GM19239 (cell line): ENCODE data around the gene DPP8.
A peak's percentile ranks its signal among the peaks of the same experiment; 100 is the strongest.

Experiments used
- DNase-seq: peaks from one replicate; pipeline ENCODE4 v3.0.0; 2011; ENCODE audit warnings: low spot score; ENCODE audit not compliant: insufficient read length
- FAIRE-seq: peaks from 2 replicates; lab custom pipeline; 2011; peaks lifted over from hg19 to GRCh38; lab: Jason Lieb, UNC

DPP8 gene

GRCh38 chr15:65434201-65434600, 83.3 kb downstream of the DPP8 start:
- no peak for DNase-seq
- no peak for FAIRE-seq

DNA sequence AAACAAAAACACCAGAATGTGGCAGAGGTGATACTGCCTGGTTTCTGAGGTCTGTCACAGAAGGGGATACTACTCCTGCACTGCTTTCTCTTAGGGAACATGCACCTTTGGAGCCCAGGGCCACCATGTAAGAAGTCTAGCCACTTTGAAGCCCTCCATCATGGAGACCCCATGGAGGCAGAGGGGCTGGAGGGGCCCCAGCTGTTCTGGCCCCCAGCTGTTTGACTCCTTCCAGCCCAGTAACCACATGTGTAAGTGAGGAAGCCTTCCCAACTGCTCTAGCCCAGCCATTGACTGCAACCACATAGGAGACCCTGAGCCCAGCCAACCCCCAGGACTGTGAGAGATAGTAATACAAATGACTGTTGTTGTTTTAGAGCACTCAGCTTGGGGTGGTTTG, 85.8 kb downstream of the DPP8 start:
- FAIRE-seq: no peak
- no peak for DNase-seq

DNA sequence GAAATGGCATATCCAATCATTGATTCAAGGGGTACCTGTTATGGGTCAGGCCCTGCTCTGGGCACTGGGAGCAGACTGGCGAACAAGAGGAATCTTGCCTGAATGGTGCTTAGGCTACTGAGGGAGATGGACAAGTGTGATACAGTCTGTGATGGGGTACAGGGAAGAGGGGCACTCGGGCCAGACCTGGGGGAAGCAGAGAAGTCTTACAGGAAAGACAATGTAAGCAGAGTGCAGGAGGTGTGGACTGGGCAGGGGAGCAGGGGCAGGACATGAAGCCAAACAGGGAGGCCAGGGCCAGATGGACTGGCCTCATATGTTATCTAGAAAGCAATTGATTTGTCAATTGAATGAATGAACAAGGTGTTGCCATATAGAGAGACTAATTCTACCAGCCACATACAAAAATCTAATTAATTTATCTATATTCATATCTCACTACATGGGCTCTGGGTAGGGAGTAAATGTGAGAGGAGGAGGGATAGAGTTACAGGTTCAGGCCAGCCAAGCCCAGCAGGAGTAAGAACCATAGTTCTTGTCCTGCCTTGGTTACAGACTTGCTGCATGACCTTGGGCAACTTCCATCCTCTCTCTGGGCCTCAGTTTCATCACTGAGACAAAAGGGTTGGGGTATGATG, 91.2 kb downstream of the DPP8 start:
- DNase-seq (no peak), FAIRE-seq (no peak)

DNA sequence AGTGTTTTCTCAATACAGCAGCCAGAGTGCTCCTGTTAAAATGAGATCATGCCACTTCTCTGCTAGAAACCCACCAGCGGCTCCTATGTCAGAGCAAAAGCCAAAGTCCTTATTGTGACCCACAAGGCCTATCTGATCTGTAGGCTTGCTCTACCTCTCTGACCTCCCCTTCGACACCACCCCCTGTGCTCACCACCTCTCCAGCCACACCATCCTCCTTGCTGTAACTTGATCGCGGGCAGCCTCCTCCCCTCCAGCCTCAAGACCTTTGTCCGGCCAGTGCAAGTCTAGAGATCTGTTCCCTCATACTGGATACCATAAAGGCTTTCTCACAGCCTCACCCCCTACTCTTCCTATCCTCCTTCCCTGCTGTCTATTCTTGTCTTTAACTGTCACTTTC, 92.8 kb downstream of the DPP8 start:
- DNase-seq: no peak
- no peak for FAIRE-seq

- FAIRE-seq (no peak), DNase-seq (no peak)
These were observed 93.4 kb downstream of the DPP8 start for GRCh38 chr15:65423976-65424679.

- DNase-seq: no peak
- FAIRE-seq: no peak
These were observed 94.1 kb downstream of the DPP8 start for GRCh38 chr15:65423150-65423975.

- DNase-seq (peak; percentile 70), FAIRE-seq (peak; percentile 80)
These were observed 95.9 kb downstream of the DPP8 start for GRCh38 chr15:65421360-65422215.

GRCh38 chr15:65420975-65421359, 96.5 kb downstream of the DPP8 start:
- DNase-seq (no peak), FAIRE-seq (no peak)

DNA sequence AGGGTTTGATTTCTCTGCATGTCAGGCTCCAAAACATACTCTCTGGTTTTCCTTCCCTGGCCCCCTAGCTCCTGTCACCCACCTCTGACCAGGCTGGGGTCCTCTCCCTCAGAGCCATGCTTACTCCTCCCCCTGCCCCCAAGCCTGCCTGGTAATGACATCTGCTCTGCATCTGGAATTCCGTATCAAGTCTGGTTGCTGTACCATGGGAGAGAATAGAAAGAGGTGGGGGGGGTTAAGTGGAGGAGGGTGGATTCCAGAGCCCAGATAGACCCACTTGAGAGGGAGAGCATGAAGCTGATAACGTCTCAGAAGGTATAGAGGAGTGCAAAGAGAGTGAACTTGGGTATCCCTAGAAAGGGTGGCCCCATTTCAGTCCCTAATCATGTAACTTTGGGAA, 98.9 kb downstream of the DPP8 start:
- no peak for DNase-seq
- no peak for FAIRE-seq

DNA sequence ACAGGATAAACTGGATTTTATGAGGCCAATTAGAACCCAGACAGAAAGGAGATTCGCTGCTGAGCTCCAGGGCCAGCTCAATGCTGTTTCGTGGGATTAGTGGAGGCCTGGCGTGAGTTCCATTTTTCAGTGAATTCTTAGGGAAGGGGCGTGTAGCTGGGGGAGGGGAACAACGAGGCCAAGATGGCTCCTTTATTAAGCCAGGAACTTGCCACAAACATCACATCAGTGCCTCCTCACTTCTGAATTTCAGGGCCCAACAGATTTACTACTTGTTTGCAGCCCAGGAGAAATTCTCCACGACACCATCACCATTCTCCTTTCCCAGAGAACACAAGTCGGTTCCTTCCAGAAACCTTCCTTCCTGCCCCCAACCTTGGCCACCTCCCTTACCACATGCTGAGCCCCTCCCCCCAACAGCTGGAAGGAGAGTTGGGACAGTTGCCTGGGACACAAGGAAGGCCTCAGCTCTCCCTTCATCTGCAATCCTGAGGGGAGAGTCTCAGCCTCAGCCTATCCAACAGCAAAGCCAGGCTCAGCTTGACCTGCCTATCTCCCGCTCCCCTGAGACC, 100.6 kb downstream of the DPP8 start:
- DNase-seq (no peak), FAIRE-seq (no peak)

- FAIRE-seq: no peak
- no peak for DNase-seq
These were observed 102.5 kb downstream of the DPP8 start for GRCh38 chr15:65414841-65415621.

DNA sequence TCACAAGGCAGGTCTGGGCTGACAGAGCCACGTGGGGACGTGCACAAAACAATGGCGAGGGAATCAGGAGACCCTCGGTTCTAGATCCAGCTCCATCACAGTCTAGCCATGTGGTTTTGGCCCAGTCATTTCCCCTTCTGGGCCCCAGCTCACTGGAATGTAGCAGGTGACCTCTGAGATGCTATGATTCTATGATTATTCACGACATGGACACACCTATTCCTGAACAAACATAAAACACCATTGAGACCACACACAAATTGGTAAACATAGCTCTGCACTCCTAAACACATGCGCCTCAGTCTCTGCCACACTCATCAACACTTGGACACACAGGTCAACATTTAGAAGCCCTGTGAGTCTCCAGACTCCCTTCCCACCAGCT, 103.7 kb downstream of the DPP8 start:
- FAIRE-seq: no peak

GRCh38 chr15:65413051-65413759, 104.3 kb downstream of the DPP8 start:
- DNase-seq (no peak), FAIRE-seq (no peak)

More for the DNA sequence above, 103.7 kb downstream of the DPP8 start:
- no peak for DNase-seq

GRCh38 chr15:65412556-65412955, 104.9 kb downstream of the DPP8 start:
- FAIRE-seq (peak; percentile 37), DNase-seq (no peak)

GRCh38 chr15:65411465-65412071, 105.9 kb downstream of the DPP8 start:
- DNase-seq (no peak), FAIRE-seq (no peak)

GRCh38 chr15:65410972-65411371, 106.5 kb downstream of the DPP8 start:
- FAIRE-seq (no peak), DNase-seq (no peak)

DNA sequence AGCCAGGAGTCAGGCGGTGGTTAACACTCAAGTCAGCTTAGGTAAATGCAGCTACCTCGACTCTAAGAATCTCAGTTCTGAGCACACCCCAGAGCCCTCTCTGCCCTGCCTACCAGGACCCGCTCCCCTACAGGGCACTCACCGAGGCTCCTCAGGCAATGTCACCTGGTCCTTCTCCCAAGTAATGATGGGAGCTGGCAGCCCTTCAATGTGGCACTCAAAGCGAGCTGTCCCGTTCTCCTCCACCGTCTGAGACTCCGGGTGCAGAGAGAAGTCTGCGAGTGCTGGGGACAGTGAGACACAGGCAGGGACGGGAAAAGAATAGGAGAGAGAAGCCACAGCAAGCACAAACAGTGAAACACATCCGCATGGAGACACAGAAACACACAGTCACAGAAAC, 107.5 kb downstream of the DPP8 start:
- FAIRE-seq (no peak), DNase-seq (no peak)

- FAIRE-seq (peak; percentile 86), DNase-seq (no peak)
These were observed 108.4 kb downstream of the DPP8 start for GRCh38 chr15:65409036-65409631.
